OCI-LY1 (cell line): ENCODE results near the gene KCNJ16.

Experiments used
- CTCF ChIP-seq: fragments of 200-600 bp; sonication (generic), shearing (Covaris generic); IDR thresholded peaks from 2 replicates; pipeline ENCODE4 v1.5.1; 2017; ENCODE audit warnings: mild to moderate bottlenecking, antibody characterized with exemption, low read length, moderate library complexity, mixed read lengths
- EZH2 ChIP-seq: fragments of 200-600 bp; sonication (generic), shearing (Covaris generic); IDR thresholded peaks from 2 replicates; pipeline ENCODE4 v1.8.0; 2017; ENCODE audit warnings: borderline replicate concordance, mixed run types, mild to moderate bottlenecking, antibody characterized with exemption, low read length, moderate library complexity, mixed read lengths

GRCh38 chr17:70114405-70114804 is 39.4 kb downstream of the KCNJ16 start:
- no peak for TF ChIP-seq CTCF
- no peak for TF ChIP-seq EZH2
